Trophoblast cell (in vitro differentiated cells and primary cell): Measurements from ENCODE around the gene BNC2.
A peak's percentile ranks its signal among the peaks of the same experiment; 100 is the strongest.

Experiments
- DNase-seq, 2 donors: peaks; one replicate each; pipeline ENCODE4 v3.0.0-alpha.2; 2016
- H2AFZ ChIP-seq: 2 replicates; pipeline ENCODE4 v1.6.1; 2013; ENCODE audit warnings: low read length, moderate library complexity, mild to moderate bottlenecking; ENCODE audit not compliant: insufficient read depth, poor library complexity
- H2AK5ac ChIP-seq: 2 replicates; pipeline ENCODE4 v1.6.1; 2013; ENCODE audit warnings: mild to moderate bottlenecking, low read length
- H2BK120ac ChIP-seq: 2 replicates; pipeline ENCODE4 v1.6.1; 2013; ENCODE audit warnings: low read length, mild to moderate bottlenecking, moderate library complexity; ENCODE audit not compliant: insufficient read depth, poor library complexity
- H2BK12ac ChIP-seq: 2 replicates; pipeline ENCODE4 v1.6.1; 2013; ENCODE audit warnings: mild to moderate bottlenecking, low read length, moderate library complexity
- H2BK5ac ChIP-seq: 2 replicates; pipeline ENCODE4 v1.6.1; 2013; ENCODE audit warnings: low read length, low read depth, moderate library complexity, mild to moderate bottlenecking; ENCODE audit not compliant: poor library complexity
- H3K14ac ChIP-seq: 2 replicates; pipeline ENCODE4 v1.6.1; 2013; ENCODE audit warnings: mild to moderate bottlenecking, low read length
- H3K18ac ChIP-seq: 2 replicates; pipeline ENCODE4 v1.6.1; 2013; ENCODE audit warnings: mild to moderate bottlenecking, low read length
- H3K23ac ChIP-seq: 2 replicates; pipeline ENCODE4 v1.6.1; 2013; ENCODE audit warnings: low read length
- H3K27ac ChIP-seq: 2 replicates; pipeline ENCODE4 v1.5.1; 2013; ENCODE audit warnings: low read depth, mild to moderate bottlenecking, inconsistent platforms, low read length, moderate library complexity
- H3K27me3 ChIP-seq: 2 replicates; pipeline ENCODE4 v1.6.1; 2013; ENCODE audit warnings: inconsistent platforms, mild to moderate bottlenecking, low read length, moderate library complexity; ENCODE audit not compliant: insufficient read depth
- H3K36me3 ChIP-seq, 2 experiments: 1 replicate in 1 of 2; 2 replicates in 1 of 2; pipeline ENCODE4 v1.6.1; 2013; ENCODE audit warnings: low read length in 2 of 2, mild to moderate bottlenecking in 2 of 2, moderate library complexity in 1 of 2; ENCODE audit not compliant: insufficient read depth in 2 of 2, control insufficient read depth in 1 of 2
- H3K4ac ChIP-seq: 2 replicates; pipeline ENCODE4 v1.6.1; 2013; ENCODE audit warnings: low read depth, mild to moderate bottlenecking, low read length, moderate library complexity
- H3K4me1 ChIP-seq, 2 experiments: 1 replicate in 1 of 2; 2 replicates in 1 of 2; pipeline ENCODE4 v1.6.1; 2013; ENCODE audit warnings: low read length in 2 of 2, mild to moderate bottlenecking in 2 of 2, moderate library complexity in 1 of 2; ENCODE audit not compliant: insufficient read depth in 2 of 2, control insufficient read depth in 1 of 2
- H3K4me2 ChIP-seq: 2 replicates; pipeline ENCODE4 v1.6.1; 2013; ENCODE audit warnings: inconsistent platforms, mild to moderate bottlenecking, low read length, moderate library complexity
- H3K4me3 ChIP-seq: 2 replicates; pipeline ENCODE4 v1.5.1; 2013; ENCODE audit warnings: mild to moderate bottlenecking, low read depth, low read length, inconsistent platforms
- H3K79me1 ChIP-seq: one replicate; pipeline ENCODE4 v1.6.1; 2013; ENCODE audit warnings: low read length
- H3K79me2 ChIP-seq: 2 replicates; pipeline ENCODE4 v1.6.1; 2013; ENCODE audit warnings: low read length, mild to moderate bottlenecking; ENCODE audit not compliant: control insufficient read depth, insufficient read depth, poor library complexity
- H3K9ac ChIP-seq: 2 replicates; pipeline ENCODE4 v1.6.1; 2013; ENCODE audit warnings: mild to moderate bottlenecking, low read length
- H3K9me3 ChIP-seq: 2 replicates; pipeline ENCODE4 v1.6.1; 2013; ENCODE audit warnings: low read depth, mild to moderate bottlenecking, control low read depth, inconsistent platforms, low read length; ENCODE audit not compliant: insufficient read depth
- H4K12ac ChIP-seq: 2 replicates; pipeline ENCODE4 v1.6.1; 2013; ENCODE audit warnings: low read depth, mild to moderate bottlenecking, low read length, moderate library complexity
- H4K8ac ChIP-seq: 2 replicates; pipeline ENCODE4 v1.6.1; 2013; ENCODE audit warnings: low read depth, mild to moderate bottlenecking, low read length, moderate library complexity
- H4K91ac ChIP-seq: one replicate; pipeline ENCODE4 v1.6.1; 2013; ENCODE audit warnings: low read depth, mild to moderate bottlenecking, low read length, moderate library complexity
- WGBS: extraction: QIAGEN DNeasy Blood & Tissue Kit; methylation state at CpG from one replicate; pipeline ENCODE4 v1.1.7; 2013; ENCODE audit warnings: missing lambda C conversion rate; ENCODE audit not compliant: insufficient read length, insufficient coverage; ENCODE audit errors: extremely low coverage; 5-methylcytosine and 5-hydroxymethylcytosine counted together

The BNC2 gene

DNA sequence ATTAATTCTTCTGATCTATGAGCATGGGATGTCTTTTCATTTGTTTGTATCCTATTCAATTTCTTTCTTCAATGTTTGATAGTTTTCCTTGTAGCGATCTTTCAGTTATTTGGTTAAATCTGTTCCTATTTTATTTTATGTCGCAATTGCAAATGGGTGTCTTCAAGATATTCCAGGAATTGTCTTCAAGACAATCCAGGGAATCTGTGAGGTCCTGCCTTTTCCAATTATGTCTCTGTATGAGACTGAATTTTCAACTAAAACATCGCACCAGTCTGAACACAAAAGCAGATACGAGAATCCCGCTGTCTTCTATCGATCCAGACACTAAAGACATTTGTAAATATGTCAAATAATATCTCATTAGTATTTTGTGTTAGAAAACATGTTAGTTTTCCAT lies 485.5 kb downstream of the BNC2 start:
- Histone ChIP-seq H3K27me3 (no peaks in the 10 kb centered on the region), H3K27ac (no peak overlapping the region), H3K4ac (no peak overlapping the region), H3K79me1 (no peaks in the 10 kb centered on the region), H2BK120ac (no peak overlapping the region), H3K23ac (no peak overlapping the region), H3K4me1 (no peaks in the 10 kb centered on the region), H3K4me2 (no peak overlapping the region), H2BK5ac (no peak overlapping the region), H2BK12ac (no peak overlapping the region), H2AFZ (no peak overlapping the region), H3K9me3 (peaks cover under 1% of the 10 kb centered on the region), H3K36me3 (no peaks in the 10 kb centered on the region), H2AK5ac (no peak overlapping the region), H4K8ac (no peak overlapping the region), H3K14ac (no peak overlapping the region), H4K91ac (no peak overlapping the region), H4K12ac (no peak overlapping the region), H3K9ac (no peak overlapping the region), H3K79me2 (no peaks in the 10 kb centered on the region), H3K4me3 (no peak overlapping the region), H3K18ac (no peak overlapping the region)
- DNase-seq, result no peak
- WGBS, result no CpG with 5 or more reads among the region's 6 CpGs

DNA sequence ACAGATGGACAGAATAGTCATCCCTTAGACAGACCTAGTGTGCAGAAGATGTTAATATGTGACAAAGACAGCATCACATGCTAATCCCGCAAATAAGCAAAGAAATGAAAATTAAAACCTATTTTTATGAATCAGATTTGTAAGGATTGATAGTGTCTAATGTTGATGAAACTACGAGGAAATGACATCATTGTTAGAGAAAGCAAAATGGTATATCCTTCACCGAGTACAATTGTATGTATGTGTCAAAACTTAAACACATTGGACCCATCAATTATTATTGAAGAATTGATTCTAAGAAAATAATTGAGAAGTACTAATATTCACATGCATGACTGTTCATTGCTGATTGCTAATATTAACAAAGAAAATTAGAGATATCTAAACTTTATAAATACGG lies 493.2 kb downstream of the BNC2 start:
- Histone ChIP-seq H2AFZ (no peak overlapping the region), H3K4me1 (no peaks in the 10 kb centered on the region), H3K18ac (no peak overlapping the region), H3K14ac (no peak overlapping the region), H3K4ac (no peak overlapping the region), H3K27ac (no peak overlapping the region), H3K23ac (no peak overlapping the region), H3K27me3 (no peaks in the 10 kb centered on the region), H3K79me2 (no peaks in the 10 kb centered on the region), H3K4me2 (no peak overlapping the region), H2BK12ac (no peak overlapping the region), H3K36me3 (no peaks in the 10 kb centered on the region), H3K9me3 (no peaks in the 10 kb centered on the region), H3K4me3 (no peak overlapping the region), H2BK120ac (no peak overlapping the region), H3K79me1 (no peaks in the 10 kb centered on the region), H3K9ac (no peak overlapping the region), H4K12ac (no peak overlapping the region), H2BK5ac (no peak overlapping the region), H4K8ac (no peak overlapping the region), H2AK5ac (no peak overlapping the region), H4K91ac (no peak overlapping the region)
- WGBS, result no CpG with 5 or more reads among the region's 4 CpGs
- no peak for DNase-seq

DNA sequence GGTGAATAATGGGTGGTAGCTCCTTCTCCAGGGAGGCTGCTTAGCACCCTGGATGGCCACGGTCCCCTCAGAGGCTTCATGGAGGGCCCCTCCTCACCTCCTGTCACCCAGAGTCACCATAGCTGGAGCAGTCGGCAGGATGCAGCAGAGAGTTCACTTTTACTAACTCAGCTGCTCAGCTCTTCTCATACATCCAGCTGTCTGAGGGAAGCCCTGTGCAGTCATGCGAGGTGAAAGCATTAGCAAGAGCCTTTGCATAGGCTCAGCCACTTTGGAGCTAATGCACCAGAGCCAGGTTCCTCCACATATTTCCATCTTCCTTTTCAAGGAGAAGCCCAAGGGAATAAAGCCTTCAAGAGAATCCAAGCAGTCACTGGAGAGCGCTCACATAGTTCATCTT lies 499.2 kb downstream of the BNC2 start:
- Histone ChIP-seq H2AK5ac (peak overlapping the region; percentile 38), H4K91ac (peak overlapping the region; percentile 4), H3K14ac (no peak overlapping the region), H3K18ac (no peak overlapping the region), H3K4me1 (peaks cover 11 to 13% of the 10 kb centered on the region in 2 experiments), H3K9me3 (no peaks in the 10 kb centered on the region), H3K79me1 (peaks cover 20% of the 10 kb centered on the region), H3K4me2 (no peak overlapping the region), H2BK12ac (no peak overlapping the region), H3K27me3 (no peaks in the 10 kb centered on the region), H3K79me2 (no peaks in the 10 kb centered on the region), H2BK120ac (no peak overlapping the region), H3K9ac (no peak overlapping the region), H2BK5ac (no peak overlapping the region), H3K4ac (no peak overlapping the region), H2AFZ (no peak overlapping the region), H3K36me3 (no peaks in the 10 kb centered on the region), H3K4me3 (no peak overlapping the region), H4K12ac (no peak overlapping the region), H4K8ac (no peak overlapping the region), H3K23ac (no peak overlapping the region), H3K27ac (no peak overlapping the region)
- no peak for DNase-seq
- no CpG with 5 or more reads among the region's 4 CpGs for WGBS

GRCh38 chr9:16370647-16371046 lies 499.8 kb downstream of the BNC2 start:
- no peaks in the 10 kb centered on the region for H3K36me3 ChIP-seq
- peaks cover 20% of the 10 kb centered on the region for H3K79me1 ChIP-seq
- H3K4me3 ChIP-seq, result no peak overlapping the region
- H3K4me1 ChIP-seq, result peaks cover 11 to 13% of the 10 kb centered on the region in 2 experiments
- H3K23ac ChIP-seq, result no peak overlapping the region
- H4K8ac ChIP-seq, result no peak overlapping the region
- no peak overlapping the region for H3K27ac ChIP-seq
- H3K9ac ChIP-seq, result no peak overlapping the region
- H2BK120ac ChIP-seq, result no peak overlapping the region
- no peak overlapping the region for H3K14ac ChIP-seq
- H2AK5ac ChIP-seq, result no peak overlapping the region
- DNase-seq, result no peak
- no peak overlapping the region for H4K12ac ChIP-seq
- no peak overlapping the region for H3K18ac ChIP-seq
- WGBS, result no CpG with 5 or more reads among the region's 13 CpGs
- H2BK5ac ChIP-seq, result no peak overlapping the region
- no peaks in the 10 kb centered on the region for H3K27me3 ChIP-seq
- no peak overlapping the region for H4K91ac ChIP-seq
- H2BK12ac ChIP-seq, result no peak overlapping the region
- no peak overlapping the region for H3K4me2 ChIP-seq
- no peaks in the 10 kb centered on the region for H3K79me2 ChIP-seq
- no peak overlapping the region for H2AFZ ChIP-seq
- no peaks in the 10 kb centered on the region for H3K9me3 ChIP-seq
- H3K4ac ChIP-seq, result no peak overlapping the region
